ENCODE results near the gene PRLH. TPM values are rescaled to one million over a fixed set of nuclear protein-coding genes. Genes with fewer than 3 reads are reported as not detected.

The PRLH gene
- total RNA-seq, 1 donor from 2014 or later = not detected

- Mint-ChIP-seq H3K27me3 (ENCODE audit: unreplicated experiment) (peaks cover 5% of the 10 kb centered on the region), H3K36me3 (ENCODE audit: low read depth, unreplicated experiment) (no peaks in the 10 kb centered on the region), H3K4me3 (ENCODE audit: unreplicated experiment) (no peak overlapping the region), H3K27ac (ENCODE audit: unreplicated experiment) (no peak overlapping the region), H3K4me1 (ENCODE audit: unreplicated experiment) (peaks cover 3% of the 10 kb centered on the region), H3K9me3 (ENCODE audit: unreplicated experiment) (no peaks in the 10 kb centered on the region)
- TF ChIP-seq, protein P1, sequence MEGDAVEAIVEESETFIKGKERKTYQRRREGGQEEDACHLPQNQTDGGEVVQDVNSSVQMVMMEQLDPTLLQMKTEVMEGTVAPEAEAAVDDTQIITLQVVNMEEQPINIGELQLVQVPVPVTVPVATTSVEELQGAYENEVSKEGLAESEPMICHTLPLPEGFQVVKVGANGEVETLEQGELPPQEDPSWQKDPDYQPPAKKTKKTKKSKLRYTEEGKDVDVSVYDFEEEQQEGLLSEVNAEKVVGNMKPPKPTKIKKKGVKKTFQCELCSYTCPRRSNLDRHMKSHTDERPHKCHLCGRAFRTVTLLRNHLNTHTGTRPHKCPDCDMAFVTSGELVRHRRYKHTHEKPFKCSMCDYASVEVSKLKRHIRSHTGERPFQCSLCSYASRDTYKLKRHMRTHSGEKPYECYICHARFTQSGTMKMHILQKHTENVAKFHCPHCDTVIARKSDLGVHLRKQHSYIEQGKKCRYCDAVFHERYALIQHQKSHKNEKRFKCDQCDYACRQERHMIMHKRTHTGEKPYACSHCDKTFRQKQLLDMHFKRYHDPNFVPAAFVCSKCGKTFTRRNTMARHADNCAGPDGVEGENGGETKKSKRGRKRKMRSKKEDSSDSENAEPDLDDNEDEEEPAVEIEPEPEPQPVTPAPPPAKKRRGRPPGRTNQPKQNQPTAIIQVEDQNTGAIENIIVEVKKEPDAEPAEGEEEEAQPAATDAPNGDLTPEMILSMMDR (IDR thresholded peaks at IDR 0.05; ENCODE audit: unreplicated experiment) = no peak
- no peak for DNase-seq (ENCODE audit: low spot score)
These were observed 20.1 kb upstream of the PRLH start for GRCh38 chr2:237546040-237546875.

DNA sequence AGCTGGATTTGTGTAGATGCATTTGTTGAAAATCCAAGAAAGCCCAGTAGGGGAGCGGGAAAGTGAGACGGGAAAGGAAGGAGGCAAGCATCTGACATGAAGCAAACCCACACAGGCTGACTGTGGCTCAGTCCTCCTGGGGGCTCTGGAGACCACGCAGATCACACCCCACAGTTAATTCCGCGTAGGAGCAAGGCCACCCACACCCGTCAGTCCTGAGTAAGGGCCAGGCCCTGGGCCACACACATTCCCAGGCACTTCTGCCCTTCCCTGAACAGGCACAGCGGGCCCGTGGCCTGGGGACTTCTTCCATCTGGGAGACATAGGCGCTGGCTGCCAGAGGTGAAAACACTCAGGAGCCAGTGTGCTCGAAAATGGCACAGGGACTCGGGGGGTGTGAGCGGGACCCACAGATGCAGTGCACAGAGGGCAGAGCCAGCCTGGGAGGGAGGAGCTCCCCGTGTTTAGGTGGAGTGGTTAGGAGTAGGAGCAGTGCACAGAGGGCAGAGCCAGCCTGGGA is 19.4 kb upstream of the PRLH start:
- Mint-ChIP-seq H3K9me3 (ENCODE audit: unreplicated experiment) (no peaks in the 10 kb centered on the region), H3K27ac (ENCODE audit: unreplicated experiment) (peak overlapping the region; percentile 53), H3K27me3 (ENCODE audit: unreplicated experiment) (peaks cover 2% of the 10 kb centered on the region), H3K4me1 (ENCODE audit: unreplicated experiment) (peaks cover 3% of the 10 kb centered on the region), H3K36me3 (ENCODE audit: low read depth, unreplicated experiment) (no peaks in the 10 kb centered on the region), H3K4me3 (ENCODE audit: unreplicated experiment) (no peak overlapping the region)
- TF ChIP-seq, protein P1 (IDR thresholded peaks at IDR 0.05; ENCODE audit: unreplicated experiment) = no peak
- DNase-seq (ENCODE audit: low spot score) = no peak

- DNase-seq (ENCODE audit: low spot score) = no peak
- TF ChIP-seq, protein P1 (IDR thresholded peaks at IDR 0.05; ENCODE audit: unreplicated experiment) = no peak
- no peaks in the 10 kb centered on the region for H3K36me3 Mint-ChIP-seq (ENCODE audit: low read depth, unreplicated experiment)
These were observed 18.4 kb upstream of the PRLH start for GRCh38 chr2:237547841-237548416.

GRCh38 chr2:237549216-237549615 is 17.2 kb upstream of the PRLH start:
- Mint-ChIP-seq H3K36me3 (ENCODE audit: low read depth, unreplicated experiment) (peaks cover 3% of the 10 kb centered on the region), H3K4me3 (ENCODE audit: unreplicated experiment) (no peak overlapping the region), H3K27me3 (ENCODE audit: unreplicated experiment) (peaks cover 2% of the 10 kb centered on the region), H3K27ac (ENCODE audit: unreplicated experiment) (no peak overlapping the region), H3K4me1 (ENCODE audit: unreplicated experiment) (peaks cover 3% of the 10 kb centered on the region), H3K9me3 (ENCODE audit: unreplicated experiment) (no peaks in the 10 kb centered on the region)
- TF ChIP-seq, protein P1 (IDR thresholded peaks at IDR 0.05; ENCODE audit: unreplicated experiment) = no peak
- DNase-seq (ENCODE audit: low spot score) = no peak

More at GRCh38 chr2:237547841-237548416, 18.4 kb upstream of the PRLH start:
- no peaks in the 10 kb centered on the region for H3K9me3 Mint-ChIP-seq (ENCODE audit: unreplicated experiment)
- no peak overlapping the region for H3K27ac Mint-ChIP-seq (ENCODE audit: unreplicated experiment)
- H3K27me3 Mint-ChIP-seq (ENCODE audit: unreplicated experiment) = peaks cover 2% of the 10 kb centered on the region
- H3K4me3 Mint-ChIP-seq (ENCODE audit: unreplicated experiment) = no peak overlapping the region
- peaks cover 3% of the 10 kb centered on the region for H3K4me1 Mint-ChIP-seq (ENCODE audit: unreplicated experiment)
